Measurements from ENCODE around the gene HBD. TPM values are rescaled to one million over a fixed set of nuclear protein-coding genes. Genes with fewer than 3 reads are reported as not detected.

Gene HBD
- total RNA-seq (2014; rRNA removed; shearing (Covaris generic); ENCODE audit: low replicate concordance) = not detected in 2 replicates

GRCh38 chr11:5234381-5234834, at the start of gene HBD:
TSS of gene HBD (minus strand) at chr11:5234483. CDS start at chr11:5234433, 50 bp downstream.
- in situ Hi-C loops (cut with HindIII; ENCODE audit: low pct_unique_long_range_greater_than_20kb, low sequenced_read_pairs) = no loop called here

GRCh38 chr11:5283882-5284281, 49.6 kb upstream of the HBD start:
- DNase-seq (ENCODE audit: low read depth) = no peak
- in situ Hi-C loops (cut with HindIII; ENCODE audit: low pct_unique_long_range_greater_than_20kb, low sequenced_read_pairs) = no loop called here

More at GRCh38 chr11:5234381-5234834, at the start of gene HBD:
- no peak for DNase-seq (ENCODE audit: low read depth)

- no peak for DNase-seq (ENCODE audit: low read depth)
- in situ Hi-C loops (cut with HindIII; ENCODE audit: low pct_unique_long_range_greater_than_20kb, low sequenced_read_pairs) = no loop called here
Measured at GRCh38 chr11:5283086-5283485, 48.8 kb upstream of the HBD start.

GRCh38 chr11:5282628-5283027, 48.3 kb upstream of the HBD start:
- no peak for DNase-seq (ENCODE audit: low read depth)
- in situ Hi-C loops (cut with HindIII; ENCODE audit: low pct_unique_long_range_greater_than_20kb, low sequenced_read_pairs) = no loop called here

GRCh38 chr11:5281596-5281995, 47.3 kb upstream of the HBD start:
- DNase-seq (ENCODE audit: low read depth) = no peak
- in situ Hi-C loops (cut with HindIII; ENCODE audit: low pct_unique_long_range_greater_than_20kb, low sequenced_read_pairs) = no loop called here

GRCh38 chr11:5280582-5281102, 46.4 kb upstream of the HBD start:
- DNase-seq (ENCODE audit: low read depth) = peak; percentile 89
- in situ Hi-C loops (cut with HindIII; ENCODE audit: low pct_unique_long_range_greater_than_20kb, low sequenced_read_pairs) = no loop called here

- DNase-seq (ENCODE audit: low read depth) = no peak
- in situ Hi-C loops (cut with HindIII; ENCODE audit: low pct_unique_long_range_greater_than_20kb, low sequenced_read_pairs) = no loop called here
Measured at GRCh38 chr11:5279471-5280090, 45.3 kb upstream of the HBD start.

- DNase-seq (ENCODE audit: low read depth) = no peak
- in situ Hi-C loops (cut with HindIII; ENCODE audit: low pct_unique_long_range_greater_than_20kb, low sequenced_read_pairs) = no loop called here
Measured at GRCh38 chr11:5277807-5278382, 43.6 kb upstream of the HBD start.

GRCh38 chr11:5276697-5277096, 42.4 kb upstream of the HBD start:
- in situ Hi-C loops (cut with HindIII; ENCODE audit: low pct_unique_long_range_greater_than_20kb, low sequenced_read_pairs) = no loop called here
- DNase-seq (ENCODE audit: low read depth) = no peak

GRCh38 chr11:5275369-5276110, 41.3 kb upstream of the HBD start:
- in situ Hi-C loops (cut with HindIII; ENCODE audit: low pct_unique_long_range_greater_than_20kb, low sequenced_read_pairs) = no loop called here
- DNase-seq (ENCODE audit: low read depth) = no peak

GRCh38 chr11:5274395-5274794, 40.1 kb upstream of the HBD start:
- DNase-seq (ENCODE audit: low read depth) = no peak
- in situ Hi-C loops (cut with HindIII; ENCODE audit: low pct_unique_long_range_greater_than_20kb, low sequenced_read_pairs) = no loop called here

GRCh38 chr11:5272395-5273017, 38.2 kb upstream of the HBD start:
- in situ Hi-C loops (cut with HindIII; ENCODE audit: low pct_unique_long_range_greater_than_20kb, low sequenced_read_pairs) = no loop called here
- DNase-seq (ENCODE audit: low read depth) = no peak

- in situ Hi-C loops (cut with HindIII; ENCODE audit: low pct_unique_long_range_greater_than_20kb, low sequenced_read_pairs) = no loop called here
- no peak for DNase-seq (ENCODE audit: low read depth)
Measured at GRCh38 chr11:5269715-5270147, 35.4 kb upstream of the HBD start, which contains the start of gene HBE1. TSS of gene HBE1 (minus strand) at chr11:5269945. CDS start at chr11:5269890, 55 bp downstream.

GRCh38 chr11:5267033-5267563, 32.8 kb upstream of the HBD start:
- in situ Hi-C loops (cut with HindIII; ENCODE audit: low pct_unique_long_range_greater_than_20kb, low sequenced_read_pairs) = no loop called here
- DNase-seq (ENCODE audit: low read depth) = no peak

- DNase-seq (ENCODE audit: low read depth) = no peak
- in situ Hi-C loops (cut with HindIII; ENCODE audit: low pct_unique_long_range_greater_than_20kb, low sequenced_read_pairs) = no loop called here
Measured at GRCh38 chr11:5266609-5267008, 32.3 kb upstream of the HBD start.

GRCh38 chr11:5265832-5266231, 31.5 kb upstream of the HBD start:
- in situ Hi-C loops (cut with HindIII; ENCODE audit: low pct_unique_long_range_greater_than_20kb, low sequenced_read_pairs) = no loop called here
- no peak for DNase-seq (ENCODE audit: low read depth)

GRCh38 chr11:5258543-5259262, 24.4 kb upstream of the HBD start:
- DNase-seq (ENCODE audit: low read depth) = no peak
- in situ Hi-C loops (cut with HindIII; ENCODE audit: low pct_unique_long_range_greater_than_20kb, low sequenced_read_pairs) = no loop called here

- in situ Hi-C loops (cut with HindIII; ENCODE audit: low pct_unique_long_range_greater_than_20kb, low sequenced_read_pairs) = no loop called here
- DNase-seq (ENCODE audit: low read depth) = no peak
Measured at GRCh38 chr11:5257296-5257695, 23.0 kb upstream of the HBD start.
